ENCODE data around the gene PEX13.
"Not testable (repeated sequence)": the region's sequence is repeated elsewhere in the genome, so short reads cannot be mapped to it uniquely, and the experiment has no call there.

Gene PEX13

DNA sequence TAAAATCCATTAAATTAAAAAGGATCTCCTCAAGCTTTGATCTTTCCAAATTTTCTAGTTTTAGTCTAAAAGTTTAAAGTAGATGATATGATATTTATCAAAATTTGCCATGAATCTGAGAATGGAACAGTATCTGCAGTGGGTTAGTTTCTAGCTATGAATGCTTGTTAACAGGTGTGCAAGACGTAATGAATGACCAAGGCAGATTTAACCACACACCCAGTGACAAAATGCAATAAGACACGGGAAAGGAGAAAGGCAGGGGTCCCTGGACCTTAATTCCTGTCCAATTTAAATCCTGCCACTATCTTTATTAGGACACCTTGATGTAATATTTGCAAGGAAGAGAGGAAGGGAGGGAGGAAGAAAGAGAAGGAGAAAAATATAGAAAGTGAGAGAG is 30.5 kb upstream of the PEX13 start:
- Histone ChIP-seq H3K4me1 (ENCODE audit: control insufficient read depth, insufficient read depth, low read length) (no peaks in the 10 kb centered on the region), H3K36me3 (ENCODE audit: insufficient read depth, low read length) (no peaks in the 10 kb centered on the region), H3K27me3 (ENCODE audit: control insufficient read depth, insufficient read depth, low read length) (no peaks in the 10 kb centered on the region), H3K9ac (ENCODE audit: low read depth, low read length) (no peak overlapping the region), H3K9me3 (replicated peaks; ENCODE audit: low read length) (no peaks in the 10 kb centered on the region), H3K4me3 (ENCODE audit: low read length) (no peak overlapping the region), H3K4me2 (ENCODE audit: low read length) (no peak overlapping the region)

- H3K9ac ChIP-seq (ENCODE audit: low read depth, low read length); H3K4me2 ChIP-seq (ENCODE audit: low read length); H3K27me3 ChIP-seq (ENCODE audit: control insufficient read depth, insufficient read depth, low read length); H3K4me3 ChIP-seq (ENCODE audit: low read length); H3K4me1 ChIP-seq (ENCODE audit: control insufficient read depth, insufficient read depth, low read length); H3K36me3 ChIP-seq (ENCODE audit: insufficient read depth, low read length); H3K9me3 ChIP-seq (replicated peaks; ENCODE audit: low read length): not testable (repeated sequence)
Observed at GRCh38 chr2:60987656-60988055, 29.9 kb upstream of the PEX13 start.

DNA sequence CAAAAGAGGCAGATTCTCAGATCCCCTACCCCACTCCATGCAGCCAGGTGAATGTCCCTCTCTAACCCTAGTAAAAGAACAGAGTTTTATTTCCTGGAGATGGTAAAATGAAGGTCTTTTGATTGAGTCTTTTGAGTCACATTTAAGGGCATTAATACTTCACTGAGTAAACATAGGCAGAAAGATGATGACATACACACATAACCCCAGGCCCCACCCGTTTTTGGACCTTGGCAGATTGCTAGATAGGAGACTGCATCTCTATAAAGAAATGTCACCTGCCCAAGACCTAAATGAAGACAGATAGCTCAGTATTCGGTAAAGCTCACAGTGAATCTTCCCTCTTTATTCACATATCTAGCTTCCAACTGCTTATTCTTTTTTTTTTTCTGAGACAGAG is 28.3 kb upstream of the PEX13 start:
- Histone ChIP-seq H3K9me3 (replicated peaks; ENCODE audit: low read length) (no peaks in the 10 kb centered on the region), H3K4me3 (ENCODE audit: low read length) (no peak overlapping the region), H3K4me1 (ENCODE audit: control insufficient read depth, insufficient read depth, low read length) (no peaks in the 10 kb centered on the region), H3K9ac (ENCODE audit: low read depth, low read length) (no peak overlapping the region), H3K27me3 (ENCODE audit: control insufficient read depth, insufficient read depth, low read length) (no peaks in the 10 kb centered on the region), H3K4me2 (ENCODE audit: low read length) (no peak overlapping the region), H3K36me3 (ENCODE audit: insufficient read depth, low read length) (no peaks in the 10 kb centered on the region)

DNA sequence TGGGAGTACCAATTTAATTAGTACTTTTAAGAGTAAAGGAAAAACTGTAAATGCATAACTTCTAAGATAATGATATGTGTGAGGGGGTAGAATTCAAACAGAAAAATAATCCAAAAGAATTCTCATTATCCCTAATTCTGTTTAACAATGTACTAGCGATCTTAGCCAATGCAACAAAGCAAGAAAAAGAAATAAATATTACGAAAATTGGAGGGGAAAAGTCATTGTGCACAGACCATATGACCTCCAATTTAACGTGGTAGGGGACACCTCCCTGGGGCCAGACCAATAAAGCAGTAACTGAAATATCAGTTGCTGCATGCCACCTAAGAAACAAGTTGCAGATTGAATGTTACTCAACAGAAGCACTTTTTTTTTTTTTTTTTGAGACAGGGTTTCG is 25.9 kb upstream of the PEX13 start:
- no peaks in the 10 kb centered on the region for H3K27me3 ChIP-seq (ENCODE audit: control insufficient read depth, insufficient read depth, low read length)
- H3K9ac ChIP-seq (ENCODE audit: low read depth, low read length), result no peak overlapping the region
- no peaks in the 10 kb centered on the region for H3K4me1 ChIP-seq (ENCODE audit: control insufficient read depth, insufficient read depth, low read length)

GRCh38 chr2:60992985-60993392 is 24.5 kb upstream of the PEX13 start:
- no peak overlapping the region for H3K4me3 ChIP-seq (ENCODE audit: low read length)
- no peaks in the 10 kb centered on the region for H3K36me3 ChIP-seq (ENCODE audit: insufficient read depth, low read length)
- H3K4me2 ChIP-seq (ENCODE audit: low read length), result no peak overlapping the region
- no peak overlapping the region for H3K9ac ChIP-seq (ENCODE audit: low read depth, low read length)
- H3K9me3 ChIP-seq (replicated peaks; ENCODE audit: low read length), result no peaks in the 10 kb centered on the region
- no peaks in the 10 kb centered on the region for H3K4me1 ChIP-seq (ENCODE audit: control insufficient read depth, insufficient read depth, low read length)
- no peaks in the 10 kb centered on the region for H3K27me3 ChIP-seq (ENCODE audit: control insufficient read depth, insufficient read depth, low read length)

More for the DNA sequence above, 25.9 kb upstream of the PEX13 start:
- Histone ChIP-seq H3K36me3 (ENCODE audit: insufficient read depth, low read length) (no peaks in the 10 kb centered on the region), H3K4me2 (ENCODE audit: low read length) (no peak overlapping the region), H3K9me3 (replicated peaks; ENCODE audit: low read length) (no peaks in the 10 kb centered on the region), H3K4me3 (ENCODE audit: low read length) (no peak overlapping the region)

DNA sequence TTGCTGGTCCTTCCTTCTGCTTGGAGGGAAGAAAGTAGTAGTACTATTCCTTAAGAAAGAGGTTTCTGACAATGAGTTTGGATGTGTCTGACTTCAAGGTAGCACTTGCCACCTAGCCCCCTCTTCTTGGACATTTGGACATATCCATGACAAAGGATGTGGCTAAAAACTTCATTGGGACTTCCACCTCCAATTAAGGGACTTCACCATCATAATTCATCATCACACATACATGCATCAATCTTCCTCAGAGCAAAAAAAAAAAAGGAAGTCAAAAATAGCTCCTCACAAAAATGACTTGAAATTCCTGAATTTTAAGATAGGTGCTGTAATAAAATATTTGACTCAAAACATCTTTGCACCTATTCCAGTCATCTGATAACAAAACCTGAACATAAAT is 23.4 kb upstream of the PEX13 start:
- Histone ChIP-seq H3K4me2 (ENCODE audit: low read length) (no peak overlapping the region), H3K4me3 (ENCODE audit: low read length) (no peak overlapping the region), H3K27me3 (ENCODE audit: control insufficient read depth, insufficient read depth, low read length) (no peaks in the 10 kb centered on the region), H3K9ac (ENCODE audit: low read depth, low read length) (no peak overlapping the region), H3K36me3 (ENCODE audit: insufficient read depth, low read length) (no peaks in the 10 kb centered on the region), H3K4me1 (ENCODE audit: control insufficient read depth, insufficient read depth, low read length) (no peaks in the 10 kb centered on the region), H3K9me3 (replicated peaks; ENCODE audit: low read length) (no peaks in the 10 kb centered on the region)

DNA sequence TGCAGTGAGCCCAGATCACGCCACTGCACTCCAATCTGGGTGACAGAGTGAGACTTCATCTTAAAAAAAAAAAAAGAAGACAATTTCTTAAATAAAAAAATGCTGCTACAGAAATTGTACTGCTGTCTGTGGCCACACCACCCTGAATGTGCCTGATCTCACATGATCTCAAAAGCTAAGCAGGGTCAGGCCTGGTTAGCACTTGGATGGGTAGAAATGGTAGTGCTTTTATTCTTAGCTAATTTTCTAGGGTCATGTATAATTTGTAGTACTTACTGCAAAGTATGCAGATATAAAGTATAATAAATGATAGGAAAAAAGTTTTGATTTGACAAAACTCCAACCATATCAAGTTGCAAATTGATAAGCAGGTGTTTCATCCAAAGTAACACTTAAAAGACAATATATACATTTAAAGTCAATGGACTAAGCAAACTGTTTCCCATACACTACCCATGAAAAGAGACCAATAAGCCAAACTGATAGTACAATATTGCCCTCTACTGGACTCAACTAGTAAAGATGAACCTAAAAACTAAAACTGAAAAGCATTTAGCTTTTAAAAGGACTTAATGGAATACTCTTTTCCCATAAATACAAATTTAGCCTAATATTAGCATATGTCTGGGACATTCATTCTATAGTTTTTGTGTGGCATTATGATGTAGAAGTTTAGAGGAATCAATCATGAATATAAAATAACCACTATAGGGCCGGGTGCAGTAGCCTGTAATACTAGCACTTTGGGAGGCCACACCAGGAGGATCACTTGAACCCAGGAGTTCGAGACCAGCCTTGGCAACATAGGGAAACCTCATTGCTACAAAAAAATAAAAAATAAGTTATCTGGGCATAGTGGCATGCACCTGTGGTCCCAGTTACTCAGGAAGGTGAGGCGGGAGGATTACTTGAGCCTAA is 18.6 kb upstream of the PEX13 start:
- no peaks in the 10 kb centered on the region for H3K9me3 ChIP-seq (replicated peaks; ENCODE audit: low read length)
- H3K4me2 ChIP-seq (ENCODE audit: low read length), result no peak overlapping the region
- no peaks in the 10 kb centered on the region for H3K4me1 ChIP-seq (ENCODE audit: control insufficient read depth, insufficient read depth, low read length)
- H3K4me3 ChIP-seq (ENCODE audit: low read length), result no peak overlapping the region
- no peaks in the 10 kb centered on the region for H3K27me3 ChIP-seq (ENCODE audit: control insufficient read depth, insufficient read depth, low read length)
- no peaks in the 10 kb centered on the region for H3K36me3 ChIP-seq (ENCODE audit: insufficient read depth, low read length)
- no peak overlapping the region for H3K9ac ChIP-seq (ENCODE audit: low read depth, low read length)

- no peaks in the 10 kb centered on the region for H3K27me3 ChIP-seq (ENCODE audit: control insufficient read depth, insufficient read depth, low read length)
- no peak overlapping the region for H3K9ac ChIP-seq (ENCODE audit: low read depth, low read length)
- no peak overlapping the region for H3K4me3 ChIP-seq (ENCODE audit: low read length)
- H3K9me3 ChIP-seq (replicated peaks; ENCODE audit: low read length), result no peaks in the 10 kb centered on the region
- H3K4me2 ChIP-seq (ENCODE audit: low read length), result no peak overlapping the region
- H3K4me1 ChIP-seq (ENCODE audit: control insufficient read depth, insufficient read depth, low read length), result peaks cover 7% of the 10 kb centered on the region
- no peaks in the 10 kb centered on the region for H3K36me3 ChIP-seq (ENCODE audit: insufficient read depth, low read length)
Observed at GRCh38 chr2:61005736-61006135, 11.8 kb upstream of the PEX13 start.

DNA sequence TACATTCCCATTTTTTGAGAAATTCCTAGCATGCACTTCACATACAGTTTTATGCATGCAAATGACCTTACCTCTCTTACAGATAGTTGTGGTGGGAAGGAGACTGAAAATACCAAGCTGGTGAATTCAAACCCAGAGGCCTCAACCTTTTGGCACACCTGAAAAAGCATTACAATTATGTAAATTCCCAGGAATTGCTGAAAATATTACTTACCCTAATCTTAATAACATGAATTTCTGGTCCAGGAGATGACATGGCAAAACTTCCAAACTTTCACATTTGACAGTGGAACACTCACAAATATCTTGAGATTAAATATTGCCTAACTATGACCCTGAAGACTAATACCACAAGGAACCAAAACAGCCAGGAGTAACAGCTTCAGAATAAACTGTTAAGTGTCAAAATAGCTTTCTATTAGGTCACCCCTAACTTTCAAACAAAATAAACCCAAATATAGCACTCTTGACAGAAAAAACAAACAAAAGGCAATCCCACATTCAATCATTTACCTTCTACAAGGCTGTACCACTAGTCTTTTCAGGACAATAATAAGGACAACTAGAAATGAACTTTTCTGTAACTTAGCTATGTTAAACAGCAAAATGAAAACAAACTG is 10.9 kb upstream of the PEX13 start:
- Histone ChIP-seq H3K27me3 (ENCODE audit: control insufficient read depth, insufficient read depth, low read length) (no peaks in the 10 kb centered on the region), H3K4me1 (ENCODE audit: control insufficient read depth, insufficient read depth, low read length) (peaks cover 12% of the 10 kb centered on the region), H3K9me3 (replicated peaks; ENCODE audit: low read length) (no peaks in the 10 kb centered on the region), H3K4me2 (ENCODE audit: low read length) (no peak overlapping the region), H3K4me3 (ENCODE audit: low read length) (no peak overlapping the region), H3K9ac (ENCODE audit: low read depth, low read length) (no peak overlapping the region), H3K36me3 (ENCODE audit: insufficient read depth, low read length) (no peaks in the 10 kb centered on the region)

GRCh38 chr2:61009355-61009754 is 8.2 kb upstream of the PEX13 start:
- Histone ChIP-seq H3K27me3 (ENCODE audit: control insufficient read depth, insufficient read depth, low read length) (no peaks in the 10 kb centered on the region), H3K4me2 (ENCODE audit: low read length) (no peak overlapping the region), H3K4me3 (ENCODE audit: low read length) (no peak overlapping the region), H3K9me3 (replicated peaks; ENCODE audit: low read length) (no peaks in the 10 kb centered on the region), H3K4me1 (ENCODE audit: control insufficient read depth, insufficient read depth, low read length) (peaks cover 22% of the 10 kb centered on the region), H3K9ac (ENCODE audit: low read depth, low read length) (no peak overlapping the region), H3K36me3 (ENCODE audit: insufficient read depth, low read length) (no peaks in the 10 kb centered on the region)

- peaks cover 20% of the 10 kb centered on the region for H3K4me1 ChIP-seq (ENCODE audit: control insufficient read depth, insufficient read depth, low read length)
- no peaks in the 10 kb centered on the region for H3K27me3 ChIP-seq (ENCODE audit: control insufficient read depth, insufficient read depth, low read length)
- no peaks in the 10 kb centered on the region for H3K36me3 ChIP-seq (ENCODE audit: insufficient read depth, low read length)
- H3K4me3 ChIP-seq (ENCODE audit: low read length), result no peak overlapping the region
- H3K9ac ChIP-seq (ENCODE audit: low read depth, low read length), result peak overlapping the region; percentile 74
- H3K4me2 ChIP-seq (ENCODE audit: low read length), result peak overlapping the region; percentile 64
- no peaks in the 10 kb centered on the region for H3K9me3 ChIP-seq (replicated peaks; ENCODE audit: low read length)
Observed at GRCh38 chr2:61011678-61012077, 5.8 kb upstream of the PEX13 start.

DNA sequence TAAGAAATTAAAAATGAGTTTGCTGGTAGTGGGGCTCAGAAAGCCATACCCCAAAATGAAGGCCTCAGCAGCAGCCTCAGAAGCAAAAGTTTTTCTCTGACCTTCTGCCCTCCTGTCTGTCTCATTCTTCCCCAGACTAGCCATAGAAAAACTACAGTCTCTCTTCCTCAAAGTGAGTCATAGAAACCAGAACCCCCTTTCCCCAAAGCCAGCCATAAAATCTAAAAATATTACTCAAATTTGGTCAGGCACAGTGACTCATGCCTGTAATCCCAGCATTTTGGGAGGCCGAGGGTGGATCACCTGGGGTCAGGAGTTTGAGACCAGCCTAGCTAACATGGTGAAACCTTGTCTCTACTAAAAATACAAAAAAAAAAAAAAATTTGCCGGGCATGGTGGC is 5.2 kb upstream of the PEX13 start:
- not testable (repeated sequence) for H3K4me3 ChIP-seq (ENCODE audit: low read length); H3K27me3 ChIP-seq (ENCODE audit: control insufficient read depth, insufficient read depth, low read length); H3K9me3 ChIP-seq (replicated peaks; ENCODE audit: low read length); H3K36me3 ChIP-seq (ENCODE audit: insufficient read depth, low read length)
- Histone ChIP-seq H3K4me2 (ENCODE audit: low read length) (peak overlapping the region; percentile 64), H3K4me1 (ENCODE audit: control insufficient read depth, insufficient read depth, low read length) (peaks cover 20% of the 10 kb centered on the region), H3K9ac (ENCODE audit: low read depth, low read length) (peak overlapping the region; percentile 74)

All from skeletal muscle satellite cell (primary cell).